GM12878 (cell line): ENCODE results near the gene ESYT3. TPM values are rescaled to one million over a fixed set of nuclear protein-coding genes. Genes with fewer than 3 reads are reported as not detected.
"Not testable (repeated sequence)": the region's sequence is repeated elsewhere in the genome, so short reads cannot be mapped to it uniquely, and the experiment has no call there.

Source experiments
- ATAC-seq: fragments of 200-7000 bp; cut with Tn5 transposase; 3 replicates; pipeline ENCODE4 v1.9.1; 2020; ENCODE audit warnings: mild to moderate bottlenecking, moderate library complexity
- BruUV-seq: library from RNA; stranded (reverse); fragments of 400-500 nt; replicated peaks from 2 replicates; lab custom pipeline; 2021; lab: Mats Ljungman, UMichigan
- CTCF ChIA-PET: fragments of 300-600 bp; sonication (Branson Sonifier 250); formaldehyde crosslinking; extraction: SDS; loops from one replicate; lab custom pipeline; 2021; ENCODE audit warnings: inconsistent platforms; lab: Yijun Ruan, JAX
- POLR2A ChIA-PET: fragments of 350-600 bp; formaldehyde crosslinking; extraction: SDS; loops from one replicate; lab custom pipeline; 2021; ENCODE audit warnings: inconsistent platforms; lab: Charles Lee
- RAD21 ChIA-PET: fragments of 300-600 bp; sonication (Branson Sonifier 250); formaldehyde crosslinking; loops from one replicate; lab custom pipeline; 2023; ENCODE audit warnings: antibody characterized with exemption; ENCODE audit not compliant: unreplicated experiment; lab: Charles Lee
- SMC1A ChIA-PET: fragments of 300-600 bp; sonication (Branson Sonifier 250); formaldehyde crosslinking; loops from one replicate; lab custom pipeline; 2023; ENCODE audit not compliant: unreplicated experiment, uncharacterized antibody; lab: Charles Lee
- DNase-seq: peaks from one replicate; pipeline ENCODE4 v3.0.0-alpha.2; 2011; ENCODE audit warnings: low read depth, low spot score
- FAIRE-seq: peaks from 3 replicates; lab custom pipeline; 2011; peaks lifted over from hg19 to GRCh38; lab: Jason Lieb, UNC
- H2AFZ ChIP-seq: 2 replicates; pipeline ENCODE4 v1.6.0; 2011; ENCODE audit warnings: low read depth, low read length, control low read depth; ENCODE audit not compliant: control insufficient read depth
- H3K27ac ChIP-seq: 2 replicates; pipeline ENCODE4 v1.5.1; 2011; ENCODE audit warnings: control low read depth; ENCODE audit not compliant: control insufficient read depth, insufficient read depth
- H3K27me3 ChIP-seq, 2 experiments: replicated peaks in 1 of 2; 2 replicates each; pipeline versions ENCODE4 v1.6.0 to v1.6.1; 2011; ENCODE audit warnings: low read length in 1 of 2; ENCODE audit not compliant: control insufficient read depth in 2 of 2, insufficient read depth in 2 of 2
- H3K36me3 ChIP-seq, 2 experiments: 2 replicates each; pipeline ENCODE4 v1.5.1; 2011; ENCODE audit warnings: low read length in 1 of 2; ENCODE audit not compliant: control insufficient read depth in 2 of 2, insufficient read depth in 2 of 2
- H3K4me1 ChIP-seq: 2 replicates; pipeline ENCODE4 v1.6.1; 2011; ENCODE audit warnings: mild to moderate bottlenecking, low read length, moderate library complexity, mixed read lengths; ENCODE audit not compliant: control insufficient read depth, insufficient read depth
- H3K4me2 ChIP-seq: 2 replicates; pipeline ENCODE4 v1.6.0; 2011; ENCODE audit warnings: control low read depth; ENCODE audit not compliant: control insufficient read depth, insufficient read depth
- H3K4me3 ChIP-seq: fragments of 200-600 bp; sonication (generic); 2 replicates; pipeline ENCODE4 v1.5.1; 2016
- H3K79me2 ChIP-seq: 2 replicates; pipeline ENCODE4 v1.6.0; 2011; ENCODE audit warnings: low read length; ENCODE audit not compliant: control insufficient read depth, insufficient read depth
- H3K9ac ChIP-seq: 2 replicates; pipeline ENCODE4 v1.8.0; 2011; ENCODE audit warnings: low read length, control low read depth, mixed read lengths; ENCODE audit not compliant: control insufficient read depth, insufficient read depth
- H3K9me3 ChIP-seq: replicated peaks from 3 replicates; pipeline ENCODE4 v1.5.1; 2011; ENCODE audit warnings: mild to moderate bottlenecking, low read length; ENCODE audit not compliant: control insufficient read depth, insufficient read depth
- H4K20me1 ChIP-seq: 2 replicates; pipeline ENCODE4 v1.6.0; 2011; ENCODE audit not compliant: control insufficient read depth, insufficient read depth
- CTCF ChIP-seq, 3 experiments: IDR thresholded peaks in 2 of 3; conservative IDR thresholded peaks in 1 of 3; 2 replicates each; pipeline ENCODE4 v1.5.1; 2011; ENCODE audit warnings: low read depth in 3 of 3, low read length in 3 of 3, mild to moderate bottlenecking in 3 of 3, control low read depth in 2 of 3, moderate library complexity in 2 of 3, inconsistent platforms in 1 of 3, mixed read lengths in 1 of 3; ENCODE audit not compliant: control insufficient read depth in 2 of 3, insufficient read depth in 1 of 3; ENCODE audit errors: extremely low read depth in 1 of 3
- JUND ChIP-seq: IDR thresholded peaks from 2 replicates; pipeline ENCODE4 v1.6.1; 2012; ENCODE audit warnings: low read depth, mild to moderate bottlenecking, low read length, improper control_type of control experiment, moderate library complexity
- LARP7 ChIP-seq: fragments of 450-650 bp; IDR thresholded peaks from 2 replicates; pipeline ENCODE4 v1.6.1; 2017; ENCODE audit warnings: mild to moderate bottlenecking
- RAD21 ChIP-seq: IDR thresholded peaks from 2 replicates; pipeline ENCODE4 v1.6.1; 2011; ENCODE audit warnings: mild to moderate bottlenecking, low read depth, low read length, moderate library complexity; ENCODE audit not compliant: insufficient read depth
- SMC3 ChIP-seq: IDR thresholded peaks from 2 replicates; pipeline ENCODE4 v1.6.1; 2011; ENCODE audit warnings: low read length, improper control_type of control experiment, borderline replicate concordance
- YY1 ChIP-seq: IDR thresholded peaks from 2 replicates; pipeline ENCODE4 v1.6.1; 2011; ENCODE audit warnings: low read depth, mild to moderate bottlenecking, low read length
- WGBS: methylation state at CpG from one replicate; pipeline ENCODE4 v1.1.6; 2016; ENCODE audit warnings: low lambda C conversion rate; ENCODE audit not compliant: insufficient replicate concordance, insufficient coverage; ENCODE audit errors: missing lambda C conversion rate; 5-methylcytosine and 5-hydroxymethylcytosine counted together
- in situ Hi-C: fragments of 300-500 bp; cut with MboI; formaldehyde crosslinking; loops from 9 replicates; pipeline ENCODE4 v1.14.3; 2018; ENCODE audit warnings: mixed read lengths
- intact Hi-C: fragments of 100-400 bp; cut with micrococcal nuclease; formaldehyde crosslinking; loops from one replicate; pipeline ENCODE4 v1.14.2; 2022; ENCODE audit not compliant: unreplicated experiment
- polyA plus RNA-seq, 11 experiments: library from polyadenylated mRNA; depleted of rRNA in 4 of 11; unstranded in 6 of 11; stranded (reverse) in 5 of 11; fragments of >200 nt; fragmentation: Nextera tagmentation in 4 of 11; fragmentation: Illumina TruSeq in 1 of 11; extraction: Ambion mirVana in 4 of 11; extraction: Trizol in 1 of 11; gene quantifications; 1 replicate in 1 of 11; 2 replicates in 10 of 11; pipeline versions ENCODE4 v1.2.1 to v1.2.3, GENCODE V29; 2011 to 2016; ENCODE audit warnings: inconsistent platforms in 2 of 11, missing spikeins in 2 of 11, low read depth in 1 of 11
- total RNA-seq, 4 experiments: library from RNA; depleted of rRNA in 3 of 4; stranded (reverse); fragments of >200 nt in 3 of 4; fragmentation: Illumina TruSeq in 1 of 4; extraction: Trizol in 1 of 4; gene quantifications; 2 replicates each; pipeline versions ENCODE4 v1.2.1 to v1.2.3, GENCODE V29; 2013 to 2021

Gene ESYT3
- total and polyA plus RNA-seq, 10 of the 15 experiments (the other 5 are each of a cell fraction or from before 2014, with no cell fraction given): not detected

GRCh38 chr3:138479438-138479863 lies 45.0 kb downstream of the ESYT3 start:
- intact Hi-C loops: loop anchor here (1.0 to 5.0 kb wide), 4 partner anchors 115 to 444 kb away; partner anchors contain the start of gene CEP70
- H3K4me2 ChIP-seq: no peak overlapping the region
- DNase-seq: no peak
- no peaks in the 10 kb centered on the region for H3K79me2 ChIP-seq
- in situ Hi-C loops: no loop called here
- no peak overlapping the region for H3K9ac ChIP-seq
- RAD21 ChIA-PET: interaction anchor here (0.6 to 3.9 kb wide), 10 partner anchors 115 to 446 kb away, joined by 3 to 51 read pairs (median 4); partner anchors contain the start of genes CEP70 and FAIM
- BruUV-seq: no TSS peak
- CTCF ChIA-PET: interaction anchor here (0.6 to 5.6 kb wide), 38 partner anchors 10 to 500 kb away, joined by 3 to 93 read pairs (median 4); partner anchors contain the start of gene CEP70
- H3K36me3 ChIP-seq: no peaks in the 10 kb centered on the region
- ATAC-seq: peak; percentile 81
- H3K9me3 ChIP-seq: no peaks in the 10 kb centered on the region
- TF ChIP-seq YY1 (0 out of 2 replicates have a peak, but pooled peaks have one; percentile 35), JUND (no peak), LARP7 (0 out of 2 replicates have a peak, but pooled peaks have one; percentile 28), RAD21 (peak; percentile 76), CTCF (IDR thresholded peaks at IDR 0.05 in 2 of 3, conservative IDR thresholded peaks at IDR 0.05 in 1 of 3; ENCODE audit: control insufficient read depth in 2 of 3, extremely low read depth in 1 of 3, insufficient read depth in 1 of 3, low read depth in 3 of 3, low read length in 3 of 3) (peak; percentile 80 to 82 (median 81)), SMC3 (peak; percentile 50)
- H3K27ac ChIP-seq: no peak overlapping the region
- POLR2A ChIA-PET: interaction anchor here (0.6 kb wide), 1 partner anchor 224 kb away, joined by 3 read pairs; no protein-coding TSS in a partner anchor
- no peaks in the 10 kb centered on the region for H3K4me1 ChIP-seq
- WGBS: 0% methylated on average over 4 of the region's 4 CpGs
- FAIRE-seq: no peak
- SMC1A ChIA-PET: interaction anchor here (0.6 to 3.6 kb wide), 14 partner anchors 9 to 457 kb away, joined by 3 to 20 read pairs (median 4); partner anchors contain the start of gene CEP70
- no peaks in the 10 kb centered on the region for H4K20me1 ChIP-seq
- H3K27me3 ChIP-seq: 0 out of 4 replicates have a peak, but pooled peaks cover 0 to 2% of the 10 kb centered on the region in 2 experiments
- no peak overlapping the region for H2AFZ ChIP-seq
- no peak overlapping the region for H3K4me3 ChIP-seq

GRCh38 chr3:138484672-138485071 lies 50.3 kb downstream of the ESYT3 start:
- SMC1A ChIA-PET, H2AFZ ChIP-seq, H4K20me1 ChIP-seq, intact Hi-C loops, FAIRE-seq, H3K4me1 ChIP-seq, H3K4me2 ChIP-seq, H3K36me3 ChIP-seq, H3K9me3 ChIP-seq, H3K4me3 ChIP-seq, POLR2A ChIA-PET, H3K79me2 ChIP-seq, H3K27me3 ChIP-seq, H3K9ac ChIP-seq, DNase-seq, ATAC-seq, RAD21 ChIA-PET, H3K27ac ChIP-seq, BruUV-seq: not testable (repeated sequence)
- CTCF ChIA-PET: interaction anchor here (3.9 kb wide), 1 partner anchor 431 kb away, joined by 13 read pairs; no protein-coding TSS in a partner anchor
- WGBS: 61% methylated on average over 11 of the region's 17 CpGs
- in situ Hi-C loops: loop anchor here (5.0 kb wide), 1 partner anchor 433 kb away; no protein-coding TSS in a partner anchor

GRCh38 chr3:138486580-138486979 lies 52.2 kb downstream of the ESYT3 start:
- in situ Hi-C loops, SMC1A ChIA-PET, POLR2A ChIA-PET, H3K79me2 ChIP-seq, RAD21 ChIA-PET, CTCF ChIA-PET, H3K9me3 ChIP-seq, H3K27me3 ChIP-seq, DNase-seq, H3K4me3 ChIP-seq, H4K20me1 ChIP-seq, H3K4me1 ChIP-seq, H3K4me2 ChIP-seq, H3K9ac ChIP-seq, H3K36me3 ChIP-seq, H2AFZ ChIP-seq, intact Hi-C loops, ATAC-seq, BruUV-seq, H3K27ac ChIP-seq, FAIRE-seq: not testable (repeated sequence)
- 42% methylated on average over 6 of the region's 6 CpGs for WGBS
